ENCODE measurements around the gene ALKBH2.

The ALKBH2 gene

DNA sequence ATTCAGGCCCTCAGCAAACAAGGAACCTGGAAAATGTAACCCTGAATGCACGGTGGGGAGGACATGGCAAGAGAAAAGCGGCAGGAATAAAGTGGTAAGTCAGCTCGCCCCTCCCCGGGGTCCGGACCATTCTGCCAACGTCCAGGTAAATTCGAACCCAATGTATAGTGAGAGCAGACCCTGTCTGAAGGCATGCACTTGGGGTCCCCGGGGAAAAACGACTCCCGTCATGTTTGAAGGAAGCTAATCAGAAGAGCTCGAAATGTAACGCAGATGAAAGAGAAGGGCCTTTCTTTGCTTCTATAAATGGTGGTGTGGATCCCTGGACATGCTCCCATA, 23.3 kb upstream of the ALKBH2 start:
- Histone ChIP-seq H3K36me3 (no peaks in the 10 kb centered on the region), H3K27ac (no peak overlapping the region), H3K9me3 (no peaks in the 10 kb centered on the region), H3K4me1 (ENCODE audit: control insufficient read depth in 1 of 2, insufficient read depth in 1 of 2, low read depth in 1 of 2, low read length in 1 of 2) (peaks cover 13 to 20% of the 10 kb centered on the region in 2 experiments), H3K27me3 (no peaks in the 10 kb centered on the region), H3K4me3 (ENCODE audit: low read depth in 1 of 2, low read length in 1 of 2) (no peak overlapping the region)
- TF ChIP-seq, protein P1, sequence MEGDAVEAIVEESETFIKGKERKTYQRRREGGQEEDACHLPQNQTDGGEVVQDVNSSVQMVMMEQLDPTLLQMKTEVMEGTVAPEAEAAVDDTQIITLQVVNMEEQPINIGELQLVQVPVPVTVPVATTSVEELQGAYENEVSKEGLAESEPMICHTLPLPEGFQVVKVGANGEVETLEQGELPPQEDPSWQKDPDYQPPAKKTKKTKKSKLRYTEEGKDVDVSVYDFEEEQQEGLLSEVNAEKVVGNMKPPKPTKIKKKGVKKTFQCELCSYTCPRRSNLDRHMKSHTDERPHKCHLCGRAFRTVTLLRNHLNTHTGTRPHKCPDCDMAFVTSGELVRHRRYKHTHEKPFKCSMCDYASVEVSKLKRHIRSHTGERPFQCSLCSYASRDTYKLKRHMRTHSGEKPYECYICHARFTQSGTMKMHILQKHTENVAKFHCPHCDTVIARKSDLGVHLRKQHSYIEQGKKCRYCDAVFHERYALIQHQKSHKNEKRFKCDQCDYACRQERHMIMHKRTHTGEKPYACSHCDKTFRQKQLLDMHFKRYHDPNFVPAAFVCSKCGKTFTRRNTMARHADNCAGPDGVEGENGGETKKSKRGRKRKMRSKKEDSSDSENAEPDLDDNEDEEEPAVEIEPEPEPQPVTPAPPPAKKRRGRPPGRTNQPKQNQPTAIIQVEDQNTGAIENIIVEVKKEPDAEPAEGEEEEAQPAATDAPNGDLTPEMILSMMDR (IDR thresholded peaks at IDR 0.05), result no peak

DNA sequence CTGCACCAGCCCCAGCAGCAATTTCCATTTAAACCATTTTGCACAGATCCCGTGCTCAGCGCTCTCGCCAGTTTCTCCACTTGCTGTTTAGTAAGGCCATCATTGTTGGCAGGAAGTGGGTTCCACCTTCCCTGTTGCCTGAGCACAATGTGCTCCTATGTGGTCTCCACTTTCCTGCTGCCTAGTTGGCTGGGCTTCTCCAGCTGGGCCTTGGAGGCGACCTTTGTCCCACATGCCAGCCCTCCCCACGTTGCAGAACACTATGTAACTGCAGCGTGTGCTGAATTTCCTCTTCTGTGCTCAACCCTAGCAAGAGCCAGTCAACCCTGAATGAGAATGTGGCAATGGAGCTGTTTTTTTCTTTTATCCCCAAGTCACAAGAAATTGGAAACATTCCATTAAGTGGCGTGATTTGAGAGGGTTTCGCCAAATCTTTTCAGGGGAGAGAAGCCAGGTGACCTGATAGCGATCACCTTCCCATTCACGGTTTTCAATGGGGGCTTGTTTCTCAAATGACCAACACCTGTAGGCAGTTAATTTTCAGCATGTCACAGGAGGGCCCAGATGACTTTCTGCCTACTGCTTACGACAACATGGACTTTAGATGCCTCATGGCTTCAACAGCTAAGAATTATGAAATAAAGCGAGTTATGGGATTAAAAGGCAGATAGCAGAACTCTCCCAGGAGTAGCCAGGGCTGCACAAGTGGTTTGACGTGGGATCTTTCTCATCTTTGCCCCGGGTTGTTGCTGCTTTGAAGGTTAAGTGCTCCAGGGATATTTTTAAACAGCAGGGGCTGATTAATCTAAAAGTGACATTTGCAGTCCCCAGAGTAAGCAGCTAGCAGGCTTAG, 22.7 kb upstream of the ALKBH2 start, which contains the start of gene ACACB:
ACACB (plus strand) TSS at position 830 of the 853 bp plus-strand sequence. CDS start 22,819 bp downstream, outside the sequence.
- Histone ChIP-seq H3K27me3 (no peaks in the 10 kb centered on the region), H3K27ac (no peak within 1 kb of the TSS), H3K4me3 (ENCODE audit: low read depth in 1 of 2, low read length in 1 of 2) (no peak within 1 kb of the TSS), H3K4me1 (ENCODE audit: control insufficient read depth in 1 of 2, insufficient read depth in 1 of 2, low read depth in 1 of 2, low read length in 1 of 2) (peaks cover 14 to 23% of the 10 kb centered on the region in 2 experiments), H3K36me3 (no peaks in the 10 kb centered on the region), H3K9me3 (no peaks in the 10 kb centered on the region)
- TF ChIP-seq, protein P1 (IDR thresholded peaks at IDR 0.05), result no peak

GRCh38 chr12:109115404-109115757, 22.1 kb upstream of the ALKBH2 start:
- Histone ChIP-seq H3K4me1 (ENCODE audit: control insufficient read depth in 1 of 2, insufficient read depth in 1 of 2, low read depth in 1 of 2, low read length in 1 of 2) (peaks cover 14 to 25% of the 10 kb centered on the region in 2 experiments), H3K27me3 (no peaks in the 10 kb centered on the region), H3K4me3 (ENCODE audit: low read depth in 1 of 2, low read length in 1 of 2) (no peak overlapping the region), H3K27ac (no peak overlapping the region), H3K9me3 (no peaks in the 10 kb centered on the region), H3K36me3 (no peaks in the 10 kb centered on the region)
- TF ChIP-seq, protein P1 (IDR thresholded peaks at IDR 0.05), result no peak

GRCh38 chr12:109114644-109115043, 21.4 kb upstream of the ALKBH2 start:
- TF ChIP-seq, protein P1 (IDR thresholded peaks at IDR 0.05), result no peak
- no peaks in the 10 kb centered on the region for H3K9me3 ChIP-seq
- H3K27ac ChIP-seq, result no peak overlapping the region
- H3K27me3 ChIP-seq, result no peaks in the 10 kb centered on the region
- no peaks in the 10 kb centered on the region for H3K36me3 ChIP-seq
- H3K4me1 ChIP-seq (ENCODE audit: control insufficient read depth in 1 of 2, insufficient read depth in 1 of 2, low read depth in 1 of 2, low read length in 1 of 2), result peaks cover 14 to 25% of the 10 kb centered on the region in 2 experiments
- no peak overlapping the region for H3K4me3 ChIP-seq (ENCODE audit: low read depth in 1 of 2, low read length in 1 of 2)

- Histone ChIP-seq H3K36me3 (no peaks in the 10 kb centered on the region), H3K4me3 (ENCODE audit: low read depth in 1 of 2, low read length in 1 of 2) (no peak overlapping the region), H3K4me1 (ENCODE audit: control insufficient read depth in 1 of 2, insufficient read depth in 1 of 2, low read depth in 1 of 2, low read length in 1 of 2) (peaks cover 14 to 25% of the 10 kb centered on the region in 2 experiments), H3K9me3 (no peaks in the 10 kb centered on the region), H3K27me3 (no peaks in the 10 kb centered on the region), H3K27ac (no peak overlapping the region)
- TF ChIP-seq, protein P1 (IDR thresholded peaks at IDR 0.05), result no peak
Observed at GRCh38 chr12:109113661-109114321, 20.5 kb upstream of the ALKBH2 start.

Data from neutrophil (primary cell).